GM06990 (cell line): ENCODE results near the gene ARHGAP4.
A peak's percentile ranks its signal among the peaks of the same experiment; 100 is the strongest.

ENCODE experiments used
- DNase-seq: peaks from one replicate; pipeline ENCODE4 v3.0.0-alpha.2; 2011; ENCODE audit not compliant: insufficient read length; ENCODE audit errors: extremely low read depth
- H3K27me3 ChIP-seq: replicated peaks from 2 replicates; pipeline ENCODE4 v1.6.0; 2011; ENCODE audit warnings: low read length; ENCODE audit not compliant: control insufficient read depth, insufficient read depth
- H3K36me3 ChIP-seq: 2 replicates; pipeline ENCODE4 v1.5.1; 2011; ENCODE audit warnings: low read length; ENCODE audit not compliant: control insufficient read depth, insufficient read depth
- H3K4me3 ChIP-seq: replicated peaks from 2 replicates; pipeline ENCODE4 v1.5.1; 2011; ENCODE audit warnings: low read depth, mild to moderate bottlenecking, control low read depth, low read length
- TF ChIP-seq, protein P1 (sequence below): IDR thresholded peaks from 2 replicates; pipeline ENCODE4 v1.5.1; 2011; ENCODE audit warnings: low read length, control low read depth, mild to moderate bottlenecking, inconsistent platforms; ENCODE audit not compliant: insufficient read depth, poor library complexity, severe bottlenecking

The ARHGAP4 gene

DNA sequence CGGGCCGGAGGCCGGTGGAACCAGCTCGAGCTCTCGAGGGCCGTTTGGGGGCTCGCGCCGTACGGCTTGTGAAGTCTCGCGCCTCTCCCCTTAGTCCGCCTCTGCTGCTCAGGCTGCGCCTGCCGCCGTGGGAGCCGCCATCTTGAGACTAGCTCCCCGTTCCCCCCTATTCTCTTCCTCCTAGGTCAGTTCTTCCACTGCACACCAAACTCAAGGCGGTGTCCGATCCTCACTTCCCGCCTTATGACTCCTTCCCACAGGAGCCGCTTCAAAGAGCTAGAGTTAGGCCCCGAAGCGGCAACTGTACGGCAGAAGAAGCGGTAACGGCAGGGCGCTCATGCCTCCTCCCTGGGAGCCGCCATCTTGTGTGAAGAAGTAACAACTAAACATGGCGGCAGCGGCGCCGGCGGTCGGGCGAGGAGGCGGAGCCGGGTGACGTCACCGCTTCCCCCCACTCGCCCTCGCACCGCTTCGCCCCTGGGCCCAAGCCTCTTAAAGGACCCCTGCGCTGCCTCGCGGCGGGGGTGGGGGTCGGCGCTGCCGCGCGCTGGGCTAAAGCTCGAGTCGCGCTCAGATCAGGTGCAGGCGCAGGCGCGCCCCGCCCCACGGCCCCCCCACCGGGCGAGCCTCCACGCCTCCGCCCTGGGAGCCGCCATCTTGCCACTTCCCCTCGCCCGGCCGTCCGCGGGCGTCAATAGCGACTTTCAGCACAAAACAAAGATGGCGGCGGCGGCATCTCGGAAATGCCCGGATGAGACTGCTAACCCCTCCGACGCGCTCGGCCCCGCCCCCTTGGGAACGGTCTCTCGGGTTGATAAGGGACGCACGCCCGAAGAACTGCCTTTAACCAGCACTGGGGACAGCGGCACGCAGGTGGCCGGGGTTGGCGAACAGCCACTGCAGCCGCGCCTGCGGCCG is 45.6 kb upstream of the ARHGAP4 start, which contains the start of gene HCFC1:
HCFC1 (minus strand) TSS at position 369 of the 918 bp plus-strand sequence. CDS start 978 bp downstream, outside the sequence.
- TF ChIP-seq, protein P1, sequence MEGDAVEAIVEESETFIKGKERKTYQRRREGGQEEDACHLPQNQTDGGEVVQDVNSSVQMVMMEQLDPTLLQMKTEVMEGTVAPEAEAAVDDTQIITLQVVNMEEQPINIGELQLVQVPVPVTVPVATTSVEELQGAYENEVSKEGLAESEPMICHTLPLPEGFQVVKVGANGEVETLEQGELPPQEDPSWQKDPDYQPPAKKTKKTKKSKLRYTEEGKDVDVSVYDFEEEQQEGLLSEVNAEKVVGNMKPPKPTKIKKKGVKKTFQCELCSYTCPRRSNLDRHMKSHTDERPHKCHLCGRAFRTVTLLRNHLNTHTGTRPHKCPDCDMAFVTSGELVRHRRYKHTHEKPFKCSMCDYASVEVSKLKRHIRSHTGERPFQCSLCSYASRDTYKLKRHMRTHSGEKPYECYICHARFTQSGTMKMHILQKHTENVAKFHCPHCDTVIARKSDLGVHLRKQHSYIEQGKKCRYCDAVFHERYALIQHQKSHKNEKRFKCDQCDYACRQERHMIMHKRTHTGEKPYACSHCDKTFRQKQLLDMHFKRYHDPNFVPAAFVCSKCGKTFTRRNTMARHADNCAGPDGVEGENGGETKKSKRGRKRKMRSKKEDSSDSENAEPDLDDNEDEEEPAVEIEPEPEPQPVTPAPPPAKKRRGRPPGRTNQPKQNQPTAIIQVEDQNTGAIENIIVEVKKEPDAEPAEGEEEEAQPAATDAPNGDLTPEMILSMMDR = no peak
- H3K27me3 ChIP-seq = no peaks in the 10 kb centered on the region
- no peaks in the 10 kb centered on the region for H3K36me3 ChIP-seq
- DNase-seq = peak; percentile 97
- peak within 1 kb of the TSS; percentile 83 for H3K4me3 ChIP-seq

DNA sequence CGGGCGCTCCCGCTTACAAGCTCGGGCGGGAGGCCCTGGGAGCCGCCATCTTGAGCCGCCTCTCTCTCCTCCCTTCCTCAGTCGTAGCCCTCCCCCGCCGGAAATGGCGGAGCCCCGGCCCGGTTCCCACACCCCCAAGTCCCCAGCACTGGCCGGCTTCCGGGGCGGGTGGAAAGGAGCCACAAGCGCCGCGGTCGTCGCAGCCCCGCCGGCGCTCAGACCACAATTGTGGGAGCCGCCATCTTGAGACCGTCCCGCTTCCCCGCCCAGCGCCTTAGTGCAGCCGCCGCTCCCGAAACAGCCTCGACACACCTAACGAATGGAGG is 45.0 kb upstream of the ARHGAP4 start:
- H3K27me3 ChIP-seq = no peaks in the 10 kb centered on the region
- no peaks in the 10 kb centered on the region for H3K36me3 ChIP-seq
- DNase-seq = peak; percentile 95
- TF ChIP-seq, protein P1 = no peak
- H3K4me3 ChIP-seq = peak overlapping the region; percentile 83

DNA sequence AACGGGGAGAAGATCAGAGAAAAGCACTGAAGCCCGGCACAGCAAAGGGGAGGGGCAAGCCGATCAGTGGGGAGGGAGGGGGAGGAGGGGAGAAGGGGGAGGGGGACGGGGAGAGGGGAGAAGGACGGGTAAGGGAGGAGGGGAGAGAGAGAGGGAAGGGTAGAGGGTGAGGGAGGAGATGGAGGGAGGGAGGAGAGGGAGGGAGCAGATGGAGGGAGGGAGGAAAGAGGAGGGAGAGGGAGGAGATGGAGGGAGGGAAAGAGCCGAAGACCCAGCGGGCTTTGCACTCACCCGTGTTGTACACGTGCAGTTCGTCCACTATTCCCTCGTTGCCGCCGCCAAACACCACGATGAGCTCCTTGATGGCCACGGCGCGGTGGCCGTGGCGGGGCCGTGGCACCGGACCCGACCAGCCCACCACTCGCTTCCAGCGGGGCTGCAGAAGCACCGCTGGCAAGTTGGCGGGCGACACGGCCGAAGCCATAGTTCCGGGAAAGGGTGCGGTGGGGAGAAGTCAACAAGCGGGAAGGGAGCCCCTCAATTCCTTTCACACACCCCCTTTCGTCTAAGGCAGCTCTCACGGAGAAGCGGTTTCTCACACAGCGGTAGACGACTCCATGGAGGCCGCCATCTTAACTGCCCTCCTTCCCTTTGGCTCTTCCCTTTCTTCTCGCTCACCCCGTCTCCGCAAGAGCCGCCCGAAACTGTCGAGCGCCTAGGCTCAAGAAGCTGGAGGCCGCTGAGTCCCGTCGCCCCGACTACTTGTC is 44.5 kb upstream of the ARHGAP4 start:
- peak overlapping the region; percentile 83 for H3K4me3 ChIP-seq
- no peaks in the 10 kb centered on the region for H3K36me3 ChIP-seq
- no peaks in the 10 kb centered on the region for H3K27me3 ChIP-seq
- no peak for DNase-seq
- TF ChIP-seq, protein P1 = no peak

DNA sequence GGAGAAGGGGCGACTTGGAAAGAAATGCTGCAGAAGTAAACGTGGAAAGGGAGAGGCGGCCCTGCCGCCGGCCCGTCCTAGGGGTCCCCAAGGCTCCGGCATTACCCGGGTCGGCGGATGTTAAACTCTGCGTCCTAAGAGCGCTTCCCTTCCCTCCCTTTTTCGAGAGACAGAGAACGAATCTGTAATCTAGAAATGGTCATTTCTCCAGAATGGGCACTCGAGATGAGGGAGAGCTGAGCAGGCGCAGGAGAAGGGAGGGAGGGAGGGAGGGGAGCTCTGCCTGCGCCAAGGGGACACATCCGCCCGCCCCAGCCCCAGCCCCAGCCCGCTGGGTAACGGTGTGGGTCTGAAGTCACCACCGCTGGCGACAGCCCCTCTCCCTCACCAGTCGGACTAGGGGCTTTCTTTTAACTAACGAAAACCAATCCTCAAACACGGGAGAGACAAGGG is 43.9 kb upstream of the ARHGAP4 start:
- no peaks in the 10 kb centered on the region for H3K27me3 ChIP-seq
- H3K36me3 ChIP-seq = no peaks in the 10 kb centered on the region
- TF ChIP-seq, protein P1 = no peak
- peak overlapping the region; percentile 83 for H3K4me3 ChIP-seq
- DNase-seq = no peak

DNA sequence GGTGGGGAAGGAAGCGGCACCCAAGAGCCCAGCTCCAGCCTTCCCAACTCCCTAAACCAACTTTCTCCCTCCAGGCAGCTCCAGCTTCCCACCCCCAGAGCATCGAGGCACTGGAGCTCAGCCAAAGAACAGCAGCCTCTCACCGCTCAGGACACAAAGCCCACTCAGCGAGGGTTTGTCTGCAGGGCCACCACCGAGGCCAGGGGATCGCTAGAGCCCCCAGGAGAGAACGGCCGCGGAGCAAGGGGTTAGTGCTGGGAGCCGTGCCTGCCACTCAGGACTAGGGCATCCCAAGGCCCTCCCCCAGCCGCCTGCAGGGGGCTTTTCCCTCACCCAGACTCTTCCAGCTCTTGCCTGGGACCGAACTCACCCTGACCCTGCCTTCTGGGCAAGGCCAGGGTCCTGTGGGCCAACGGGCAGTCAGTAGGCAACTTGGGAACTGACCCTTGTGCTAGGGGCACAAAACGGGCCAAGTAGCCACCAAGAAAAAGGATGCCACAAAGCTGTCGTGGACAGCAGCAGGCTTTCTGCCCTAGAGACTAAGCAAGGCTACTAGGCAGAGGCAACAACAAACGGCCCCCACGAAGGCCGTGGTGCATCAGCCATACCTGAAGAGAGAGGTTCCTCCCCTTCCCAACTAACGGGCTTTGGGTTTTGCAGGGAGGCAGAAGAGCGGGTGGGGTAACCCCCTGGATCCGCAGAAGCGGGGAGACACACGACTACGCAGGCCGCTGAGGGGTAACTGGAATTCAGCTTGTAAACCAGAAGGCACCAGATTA is 43.2 kb upstream of the ARHGAP4 start:
- no peaks in the 10 kb centered on the region for H3K27me3 ChIP-seq

More for the DNA sequence above, 43.2 kb upstream of the ARHGAP4 start:
- H3K4me3 ChIP-seq = peak overlapping the region; percentile 83
- peaks cover 1% of the 10 kb centered on the region; the same call in 1 of the 2 replicates for H3K36me3 ChIP-seq
- TF ChIP-seq, protein P1 = no peak
- no peak for DNase-seq
